Ascending aorta (tissue), 2 donors: Measurements from ENCODE around the gene PTPN18. TPM values are rescaled to one million over a fixed set of nuclear protein-coding genes. Genes with fewer than 3 reads are reported as not detected.
A peak's percentile ranks its signal among the peaks of the same experiment; 100 is the strongest.

Experiments used
- DNase-seq, 2 donors: peaks; one replicate each; pipeline ENCODE4 v3.0.0-alpha.2; 2019; ENCODE audit warnings: low spot score in 2 of 2
- H3K27ac ChIP-seq, 2 donors: fragments of 200-600 bp; sonication (generic); one replicate each; pipeline ENCODE4 v1.5.1; 2016 to 2017; ENCODE audit warnings: mild to moderate bottlenecking in 1 of 2
- H3K27me3 ChIP-seq: fragments of 200-600 bp; sonication (generic); one replicate; pipeline ENCODE4 v1.5.1; 2017
- H3K36me3 ChIP-seq, 2 donors: fragments of 200-600 bp; sonication (generic); one replicate each; pipeline ENCODE4 v1.5.1; 2016
- H3K4me1 ChIP-seq, 2 donors: fragments of 200-600 bp; sonication (generic); one replicate each; pipeline ENCODE4 v1.5.1; 2016 to 2017; ENCODE audit warnings: mild to moderate bottlenecking in 1 of 2
- H3K4me3 ChIP-seq, 2 donors: fragments of 200-600 bp; sonication (generic); one replicate each; pipeline ENCODE4 v1.5.1; 2016 to 2017; ENCODE audit warnings: mild to moderate bottlenecking in 1 of 2
- H3K9me3 ChIP-seq, 2 donors: fragments of 200-600 bp; sonication (generic); one replicate each; pipeline ENCODE4 v1.5.1; 2016
- CTCF ChIP-seq, 3 experiments: fragments of 200-600 bp in 2 of 3; fragments of 450-650 bp in 1 of 3; sonication (generic) in 2 of 3; IDR thresholded peaks; one replicate each; pipeline ENCODE4 v1.5.1; 2016 to 2019; ENCODE audit warnings: antibody characterized with exemption in 3 of 3, mild to moderate bottlenecking in 1 of 3, moderate library complexity in 1 of 3
- intact Hi-C: fragments of 100-400 bp; cut with DNase I; formaldehyde crosslinking; loops from one replicate; pipeline ENCODE4 v1.15.1; 2023
- total RNA-seq: library from RNA; depleted of rRNA; stranded (reverse); fragments of >200 nt; gene quantifications from one replicate; pipeline ENCODE4 v1.1.0, GENCODE V29; 2016

The PTPN18 gene, protein sequence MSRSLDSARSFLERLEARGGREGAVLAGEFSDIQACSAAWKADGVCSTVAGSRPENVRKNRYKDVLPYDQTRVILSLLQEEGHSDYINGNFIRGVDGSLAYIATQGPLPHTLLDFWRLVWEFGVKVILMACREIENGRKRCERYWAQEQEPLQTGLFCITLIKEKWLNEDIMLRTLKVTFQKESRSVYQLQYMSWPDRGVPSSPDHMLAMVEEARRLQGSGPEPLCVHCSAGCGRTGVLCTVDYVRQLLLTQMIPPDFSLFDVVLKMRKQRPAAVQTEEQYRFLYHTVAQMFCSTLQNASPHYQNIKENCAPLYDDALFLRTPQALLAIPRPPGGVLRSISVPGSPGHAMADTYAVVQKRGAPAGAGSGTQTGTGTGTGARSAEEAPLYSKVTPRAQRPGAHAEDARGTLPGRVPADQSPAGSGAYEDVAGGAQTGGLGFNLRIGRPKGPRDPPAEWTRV
- total RNA-seq, result 21.0 TPM

GRCh38 chr2:130355578-130356431, at the start of gene PTPN18:
PTPN18 (plus strand) TSS chr2:130356056; CDS start chr2:130356108, 52 bp downstream.
- peak; percentile 53 to 95 for DNase-seq
- peaks cover 6 to 15% of the 10 kb centered on the region in 2 donors for H3K4me1 ChIP-seq
- no peaks in the 10 kb centered on the region for H3K9me3 ChIP-seq
- TF ChIP-seq CTCF (IDR thresholded peaks at IDR 0.05), result peak; percentile 43 to 79 (median 59)
- H3K36me3 ChIP-seq, result no peaks in the 10 kb centered on the region
- H3K4me3 ChIP-seq, result peak within 1 kb of the TSS; percentile 57 to 78
- intact Hi-C loops, result loop anchor here (1.0 to 10.0 kb wide), 6 partner anchors 14 to 736 kb away; partner anchors contain the start of genes FAM168B, GPR148 and IMP4
- no peaks in the 10 kb centered on the region for H3K27me3 ChIP-seq
- peak within 1 kb of the TSS; percentile 58 to 74 for H3K27ac ChIP-seq

- no peaks in the 10 kb centered on the region for H3K4me1 ChIP-seq
- no peak for TF ChIP-seq CTCF (IDR thresholded peaks at IDR 0.05)
These were observed 48.0 kb upstream of the PTPN18 start for GRCh38 chr2:130307850-130308249.

GRCh38 chr2:130310881-130311280, 45.0 kb upstream of the PTPN18 start:
- no peak for TF ChIP-seq CTCF (IDR thresholded peaks at IDR 0.05)
- Histone ChIP-seq H3K27me3 (no peaks in the 10 kb centered on the region), H3K27ac (no peak overlapping the region), H3K4me3 (no peak overlapping the region), H3K4me1 (no peaks in the 10 kb centered on the region), H3K36me3 (no peaks in the 10 kb centered on the region), H3K9me3 (no peaks in the 10 kb centered on the region)
- DNase-seq, result no peak
- intact Hi-C loops, result no loop called here

More at GRCh38 chr2:130307850-130308249, 48.0 kb upstream of the PTPN18 start:
- Histone ChIP-seq H3K9me3 (no peaks in the 10 kb centered on the region), H3K27me3 (no peaks in the 10 kb centered on the region), H3K27ac (no peak overlapping the region), H3K36me3 (no peaks in the 10 kb centered on the region), H3K4me3 (no peak overlapping the region)
- DNase-seq, result no peak
- intact Hi-C loops, result no loop called here

DNA sequence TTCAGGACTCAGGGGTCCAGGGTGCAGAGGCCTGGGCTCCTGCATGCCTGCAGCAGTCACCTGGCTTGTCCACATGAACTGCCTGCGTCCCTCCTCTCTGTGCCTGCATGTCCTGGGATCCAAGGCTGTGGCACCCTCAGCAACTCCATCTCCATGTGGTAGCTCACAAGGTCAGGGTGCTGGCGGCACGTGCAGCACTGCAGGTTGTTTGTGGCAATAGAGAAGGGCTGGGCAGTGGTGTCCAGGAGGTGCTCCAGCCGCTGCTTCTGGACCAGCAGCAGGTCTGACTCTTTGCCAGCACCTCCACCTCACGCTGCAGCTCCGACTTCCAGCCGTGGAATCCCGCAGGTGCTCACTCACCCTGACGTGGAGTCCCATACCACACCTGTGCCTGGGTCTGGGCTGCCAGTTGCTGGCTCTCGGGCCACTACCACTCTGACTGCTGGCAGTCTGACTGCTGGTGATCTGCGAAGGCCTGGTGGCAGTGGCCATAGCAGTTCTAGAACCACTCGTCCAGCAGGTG, 42.0 kb upstream of the PTPN18 start:
- intact Hi-C loops, result no loop called here
- no peaks in the 10 kb centered on the region for H3K4me1 ChIP-seq
- no peak overlapping the region for H3K27ac ChIP-seq
- no peaks in the 10 kb centered on the region for H3K36me3 ChIP-seq
- H3K27me3 ChIP-seq, result no peaks in the 10 kb centered on the region
- no peaks in the 10 kb centered on the region for H3K9me3 ChIP-seq
- no peak overlapping the region for H3K4me3 ChIP-seq
- no peak for TF ChIP-seq CTCF (IDR thresholded peaks at IDR 0.05)
- DNase-seq, result no peak

GRCh38 chr2:130314377-130314776, 41.5 kb upstream of the PTPN18 start:
- Histone ChIP-seq H3K27ac (no peak overlapping the region), H3K4me3 (no peak overlapping the region), H3K36me3 (no peaks in the 10 kb centered on the region), H3K4me1 (no peaks in the 10 kb centered on the region), H3K27me3 (no peaks in the 10 kb centered on the region), H3K9me3 (no peaks in the 10 kb centered on the region)
- no peak for TF ChIP-seq CTCF (IDR thresholded peaks at IDR 0.05)
- intact Hi-C loops, result no loop called here
- DNase-seq, result no peak
